Measurements from ENCODE around the gene SLC25A45. TPM values are rescaled to one million over a fixed set of nuclear protein-coding genes. Genes with fewer than 3 reads are reported as not detected.
"Not testable (repeated sequence)": the region's sequence is repeated elsewhere in the genome, so short reads cannot be mapped to it uniquely, and the experiment has no call there.

SLC25A45 gene
- total RNA-seq, 1 donor = 7.0 TPM

- no peak for DNase-seq (ENCODE audit: low read depth in 2 of 3, low spot score in 2 of 3)
These were observed 18.7 kb downstream of the SLC25A45 start for GRCh38 chr11:65363770-65364169.

- no peak for DNase-seq (ENCODE audit: low read depth in 2 of 3, low spot score in 2 of 3)
These were observed 19.5 kb downstream of the SLC25A45 start for GRCh38 chr11:65362966-65363365.

- DNase-seq (ENCODE audit: low read depth in 2 of 3, low spot score in 2 of 3) = peak in 2 of 3 donors; percentile 76 to 90
These were observed 20.0 kb downstream of the SLC25A45 start for GRCh38 chr11:65362320-65362931.

- DNase-seq (ENCODE audit: low read depth in 2 of 3, low spot score in 2 of 3) = no peak
These were observed 24.5 kb downstream of the SLC25A45 start for GRCh38 chr11:65357856-65358356.

- DNase-seq (ENCODE audit: low read depth in 2 of 3, low spot score in 2 of 3) = no peak
These were observed 26.0 kb downstream of the SLC25A45 start for GRCh38 chr11:65356394-65356972.

GRCh38 chr11:65355776-65356393, 26.6 kb downstream of the SLC25A45 start:
- no peak for DNase-seq (ENCODE audit: low read depth in 2 of 3, low spot score in 2 of 3)

GRCh38 chr11:65355013-65355775, 27.3 kb downstream of the SLC25A45 start:
- peak; percentile 17 to 67 (median 48) for DNase-seq (ENCODE audit: low read depth in 2 of 3, low spot score in 2 of 3)

GRCh38 chr11:65354265-65355012, 28.0 kb downstream of the SLC25A45 start, which contains the start of gene TIGD3:
TSS of gene TIGD3 (plus strand) at chr11:65354751. CDS start at chr11:65355809, 1,058 bp downstream.
- DNase-seq (ENCODE audit: low read depth in 2 of 3, low spot score in 2 of 3) = peak; percentile 85 to 98 (median 97)

GRCh38 chr11:65353900-65354264, 28.6 kb downstream of the SLC25A45 start:
- no peak for DNase-seq (ENCODE audit: low read depth in 2 of 3, low spot score in 2 of 3)

GRCh38 chr11:65353376-65353775, 29.1 kb downstream of the SLC25A45 start:
- no peak for DNase-seq (ENCODE audit: low read depth in 2 of 3, low spot score in 2 of 3)

- DNase-seq (ENCODE audit: low read depth in 2 of 3, low spot score in 2 of 3) = peak in 1 of 3 donors; percentile 64
These were observed 29.7 kb downstream of the SLC25A45 start for GRCh38 chr11:65352783-65353182.

- no peak for DNase-seq (ENCODE audit: low read depth in 2 of 3, low spot score in 2 of 3)
These were observed 30.9 kb downstream of the SLC25A45 start for GRCh38 chr11:65351511-65351910.

GRCh38 chr11:65341856-65342255, 40.6 kb downstream of the SLC25A45 start:
- no peak for DNase-seq (ENCODE audit: low read depth in 2 of 3, low spot score in 2 of 3)

- no peak for DNase-seq (ENCODE audit: low read depth in 2 of 3, low spot score in 2 of 3)
These were observed 42.2 kb downstream of the SLC25A45 start for GRCh38 chr11:65340226-65340625.

- DNase-seq (ENCODE audit: low read depth in 2 of 3, low spot score in 2 of 3) = no peak
These were observed 43.8 kb downstream of the SLC25A45 start for GRCh38 chr11:65338676-65339075.

GRCh38 chr11:65334696-65335295, 47.6 kb downstream of the SLC25A45 start:
- DNase-seq (ENCODE audit: low read depth in 2 of 3, low spot score in 2 of 3) = no peak

GRCh38 chr11:65332591-65332990, 49.9 kb downstream of the SLC25A45 start:
- not testable (repeated sequence) for DNase-seq (ENCODE audit: low read depth in 2 of 3, low spot score in 2 of 3)

- no peak for DNase-seq (ENCODE audit: low read depth in 2 of 3, low spot score in 2 of 3)
These were observed 51.9 kb downstream of the SLC25A45 start for GRCh38 chr11:65330544-65330943.

GRCh38 chr11:65329944-65330403, 52.5 kb downstream of the SLC25A45 start:
- peak; percentile 78 to 93 (median 87) for DNase-seq (ENCODE audit: low read depth in 2 of 3, low spot score in 2 of 3)

GRCh38 chr11:65329478-65329877, 53.0 kb downstream of the SLC25A45 start:
- DNase-seq (ENCODE audit: low read depth in 2 of 3, low spot score in 2 of 3) = no peak
